ENCODE results near the gene SMIM34.
"Not testable (repeated sequence)": the region's sequence is repeated elsewhere in the genome, so short reads cannot be mapped to it uniquely, and the experiment has no call there.

DNA sequence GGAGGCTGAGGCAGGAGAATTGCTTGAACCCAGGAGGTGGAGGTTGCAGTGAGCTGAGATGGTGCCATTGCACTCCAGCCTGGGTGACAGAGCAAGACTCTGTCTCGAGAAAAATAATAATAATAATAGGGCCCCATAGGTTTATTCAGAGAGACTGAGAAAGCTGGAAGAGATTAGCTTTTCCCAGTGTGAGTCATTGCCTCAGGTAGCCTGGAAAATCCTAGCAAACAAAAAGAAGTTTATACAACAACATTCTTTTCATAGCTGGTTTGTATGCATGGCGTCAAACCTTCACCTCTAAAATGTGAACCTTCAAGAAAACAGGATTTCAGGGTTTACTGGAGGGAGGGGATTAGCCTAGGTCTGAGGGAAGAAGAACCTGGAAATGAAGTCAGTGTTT, 40.6 kb downstream of the SMIM34 start:
- TF ChIP-seq, protein P1, sequence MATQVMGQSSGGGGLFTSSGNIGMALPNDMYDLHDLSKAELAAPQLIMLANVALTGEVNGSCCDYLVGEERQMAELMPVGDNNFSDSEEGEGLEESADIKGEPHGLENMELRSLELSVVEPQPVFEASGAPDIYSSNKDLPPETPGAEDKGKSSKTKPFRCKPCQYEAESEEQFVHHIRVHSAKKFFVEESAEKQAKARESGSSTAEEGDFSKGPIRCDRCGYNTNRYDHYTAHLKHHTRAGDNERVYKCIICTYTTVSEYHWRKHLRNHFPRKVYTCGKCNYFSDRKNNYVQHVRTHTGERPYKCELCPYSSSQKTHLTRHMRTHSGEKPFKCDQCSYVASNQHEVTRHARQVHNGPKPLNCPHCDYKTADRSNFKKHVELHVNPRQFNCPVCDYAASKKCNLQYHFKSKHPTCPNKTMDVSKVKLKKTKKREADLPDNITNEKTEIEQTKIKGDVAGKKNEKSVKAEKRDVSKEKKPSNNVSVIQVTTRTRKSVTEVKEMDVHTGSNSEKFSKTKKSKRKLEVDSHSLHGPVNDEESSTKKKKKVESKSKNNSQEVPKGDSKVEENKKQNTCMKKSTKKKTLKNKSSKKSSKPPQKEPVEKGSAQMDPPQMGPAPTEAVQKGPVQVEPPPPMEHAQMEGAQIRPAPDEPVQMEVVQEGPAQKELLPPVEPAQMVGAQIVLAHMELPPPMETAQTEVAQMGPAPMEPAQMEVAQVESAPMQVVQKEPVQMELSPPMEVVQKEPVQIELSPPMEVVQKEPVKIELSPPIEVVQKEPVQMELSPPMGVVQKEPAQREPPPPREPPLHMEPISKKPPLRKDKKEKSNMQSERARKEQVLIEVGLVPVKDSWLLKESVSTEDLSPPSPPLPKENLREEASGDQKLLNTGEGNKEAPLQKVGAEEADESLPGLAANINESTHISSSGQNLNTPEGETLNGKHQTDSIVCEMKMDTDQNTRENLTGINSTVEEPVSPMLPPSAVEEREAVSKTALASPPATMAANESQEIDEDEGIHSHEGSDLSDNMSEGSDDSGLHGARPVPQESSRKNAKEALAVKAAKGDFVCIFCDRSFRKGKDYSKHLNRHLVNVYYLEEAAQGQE (IDR thresholded peaks at IDR 0.05; ENCODE audit: borderline replicate concordance), result not testable (repeated sequence)
- TF ChIP-seq, protein P2, sequence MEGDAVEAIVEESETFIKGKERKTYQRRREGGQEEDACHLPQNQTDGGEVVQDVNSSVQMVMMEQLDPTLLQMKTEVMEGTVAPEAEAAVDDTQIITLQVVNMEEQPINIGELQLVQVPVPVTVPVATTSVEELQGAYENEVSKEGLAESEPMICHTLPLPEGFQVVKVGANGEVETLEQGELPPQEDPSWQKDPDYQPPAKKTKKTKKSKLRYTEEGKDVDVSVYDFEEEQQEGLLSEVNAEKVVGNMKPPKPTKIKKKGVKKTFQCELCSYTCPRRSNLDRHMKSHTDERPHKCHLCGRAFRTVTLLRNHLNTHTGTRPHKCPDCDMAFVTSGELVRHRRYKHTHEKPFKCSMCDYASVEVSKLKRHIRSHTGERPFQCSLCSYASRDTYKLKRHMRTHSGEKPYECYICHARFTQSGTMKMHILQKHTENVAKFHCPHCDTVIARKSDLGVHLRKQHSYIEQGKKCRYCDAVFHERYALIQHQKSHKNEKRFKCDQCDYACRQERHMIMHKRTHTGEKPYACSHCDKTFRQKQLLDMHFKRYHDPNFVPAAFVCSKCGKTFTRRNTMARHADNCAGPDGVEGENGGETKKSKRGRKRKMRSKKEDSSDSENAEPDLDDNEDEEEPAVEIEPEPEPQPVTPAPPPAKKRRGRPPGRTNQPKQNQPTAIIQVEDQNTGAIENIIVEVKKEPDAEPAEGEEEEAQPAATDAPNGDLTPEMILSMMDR (IDR thresholded peaks at IDR 0.05; ENCODE audit: poor library complexity, severe bottlenecking), result not testable (repeated sequence)
